ENCODE data around the gene TMEM190. TPM values are rescaled to one million over a fixed set of nuclear protein-coding genes. Genes with fewer than 3 reads are reported as not detected.

The TMEM190 gene
- total and polyA plus RNA-seq, 10 of the 15 experiments (the other 5 are each of a cell fraction or from before 2014, with no cell fraction given), result not detected

DNA sequence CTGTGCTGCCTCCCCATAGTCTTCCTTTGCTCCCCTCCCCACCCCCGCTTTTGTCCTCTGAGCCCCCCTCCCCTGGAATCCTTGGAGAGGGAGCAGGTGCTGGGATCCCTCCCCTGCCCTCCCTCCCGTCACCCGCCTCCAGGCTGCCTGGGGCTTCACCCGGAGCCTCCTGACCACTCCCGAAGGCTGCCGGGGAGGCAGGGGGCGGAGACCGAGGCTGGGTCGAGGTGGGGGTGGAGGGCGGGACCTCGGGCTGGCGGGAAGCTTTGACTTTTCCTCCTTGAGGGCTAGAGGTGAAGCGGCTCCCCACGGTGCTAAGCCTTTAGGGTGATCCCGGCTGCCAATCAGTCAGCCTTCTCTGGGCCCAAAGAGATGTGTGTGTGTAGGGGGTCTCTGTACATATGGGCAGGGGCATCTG lies 35.4 kb upstream of the TMEM190 start:
- no TSS peak for BruUV-seq (replicated peaks)
- TF ChIP-seq, protein P1, sequence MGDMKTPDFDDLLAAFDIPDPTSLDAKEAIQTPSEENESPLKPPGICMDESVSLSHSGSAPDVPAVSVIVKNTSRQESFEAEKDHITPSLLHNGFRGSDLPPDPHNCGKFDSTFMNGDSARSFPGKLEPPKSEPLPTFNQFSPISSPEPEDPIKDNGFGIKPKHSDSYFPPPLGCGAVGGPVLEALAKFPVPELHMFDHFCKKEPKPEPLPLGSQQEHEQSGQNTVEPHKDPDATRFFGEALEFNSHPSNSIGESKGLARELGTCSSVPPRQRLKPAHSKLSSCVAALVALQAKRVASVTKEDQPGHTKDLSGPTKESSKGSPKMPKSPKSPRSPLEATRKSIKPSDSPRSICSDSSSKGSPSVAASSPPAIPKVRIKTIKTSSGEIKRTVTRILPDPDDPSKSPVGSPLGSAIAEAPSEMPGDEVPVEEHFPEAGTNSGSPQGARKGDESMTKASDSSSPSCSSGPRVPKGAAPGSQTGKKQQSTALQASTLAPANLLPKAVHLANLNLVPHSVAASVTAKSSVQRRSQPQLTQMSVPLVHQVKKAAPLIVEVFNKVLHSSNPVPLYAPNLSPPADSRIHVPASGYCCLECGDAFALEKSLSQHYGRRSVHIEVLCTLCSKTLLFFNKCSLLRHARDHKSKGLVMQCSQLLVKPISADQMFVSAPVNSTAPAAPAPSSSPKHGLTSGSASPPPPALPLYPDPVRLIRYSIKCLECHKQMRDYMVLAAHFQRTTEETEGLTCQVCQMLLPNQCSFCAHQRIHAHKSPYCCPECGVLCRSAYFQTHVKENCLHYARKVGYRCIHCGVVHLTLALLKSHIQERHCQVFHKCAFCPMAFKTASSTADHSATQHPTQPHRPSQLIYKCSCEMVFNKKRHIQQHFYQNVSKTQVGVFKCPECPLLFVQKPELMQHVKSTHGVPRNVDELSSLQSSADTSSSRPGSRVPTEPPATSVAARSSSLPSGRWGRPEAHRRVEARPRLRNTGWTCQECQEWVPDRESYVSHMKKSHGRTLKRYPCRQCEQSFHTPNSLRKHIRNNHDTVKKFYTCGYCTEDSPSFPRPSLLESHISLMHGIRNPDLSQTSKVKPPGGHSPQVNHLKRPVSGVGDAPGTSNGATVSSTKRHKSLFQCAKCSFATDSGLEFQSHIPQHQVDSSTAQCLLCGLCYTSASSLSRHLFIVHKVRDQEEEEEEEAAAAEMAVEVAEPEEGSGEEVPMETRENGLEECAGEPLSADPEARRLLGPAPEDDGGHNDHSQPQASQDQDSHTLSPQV (IDR thresholded peaks at IDR 0.05), result no peak
- no peak for TF ChIP-seq IKZF2 (IDR thresholded peaks at IDR 0.05)
- no peak for TF ChIP-seq MEF2B (IDR thresholded peaks at IDR 0.05; ENCODE audit: partially characterized antibody, poor library complexity, severe bottlenecking)
- no peak for TF ChIP-seq TCF7 (IDR thresholded peaks at IDR 0.05; ENCODE audit: borderline replicate concordance)
- TF ChIP-seq, protein P2, sequence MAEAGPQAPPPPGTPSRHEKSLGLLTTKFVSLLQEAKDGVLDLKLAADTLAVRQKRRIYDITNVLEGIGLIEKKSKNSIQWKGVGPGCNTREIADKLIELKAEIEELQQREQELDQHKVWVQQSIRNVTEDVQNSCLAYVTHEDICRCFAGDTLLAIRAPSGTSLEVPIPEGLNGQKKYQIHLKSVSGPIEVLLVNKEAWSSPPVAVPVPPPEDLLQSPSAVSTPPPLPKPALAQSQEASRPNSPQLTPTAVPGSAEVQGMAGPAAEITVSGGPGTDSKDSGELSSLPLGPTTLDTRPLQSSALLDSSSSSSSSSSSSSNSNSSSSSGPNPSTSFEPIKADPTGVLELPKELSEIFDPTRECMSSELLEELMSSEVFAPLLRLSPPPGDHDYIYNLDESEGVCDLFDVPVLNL (IDR thresholded peaks at IDR 0.05; ENCODE audit: low read depth, low read length), result peak; percentile 89
- TF ChIP-seq ZNF217 (IDR thresholded peaks at IDR 0.05), result no peak
- no peak for TF ChIP-seq MXI1 (IDR thresholded peaks at IDR 0.05; ENCODE audit: low read depth, low read length)
- TF ChIP-seq EGR1 (IDR thresholded peaks at IDR 0.05; ENCODE audit: borderline replicate concordance in 1 of 2, low read depth in 2 of 2, low read length in 2 of 2), result peak in 1 of 2 experiments; percentile 76; a peak in 2 of 3 replicates
- no peak for TF ChIP-seq YBX1 (IDR thresholded peaks at IDR 0.05)
- TF ChIP-seq SIN3A (IDR thresholded peaks at IDR 0.05; ENCODE audit: low read depth, low read length), result 0 out of 2 replicates have a peak, but pooled peaks have one; percentile 47
- TF ChIP-seq CHD4 (IDR thresholded peaks at IDR 0.05), result no peak
- TF ChIP-seq ATF7 (IDR thresholded peaks at IDR 0.05; ENCODE audit: low read depth), result no peak
- no peak for TF ChIP-seq WRNIP1 (IDR thresholded peaks at IDR 0.05; ENCODE audit: borderline replicate concordance, low read depth, low read length)
- TF ChIP-seq BACH1 (IDR thresholded peaks at IDR 0.05; ENCODE audit: borderline replicate concordance), result no peak
- TF ChIP-seq, protein P3, sequence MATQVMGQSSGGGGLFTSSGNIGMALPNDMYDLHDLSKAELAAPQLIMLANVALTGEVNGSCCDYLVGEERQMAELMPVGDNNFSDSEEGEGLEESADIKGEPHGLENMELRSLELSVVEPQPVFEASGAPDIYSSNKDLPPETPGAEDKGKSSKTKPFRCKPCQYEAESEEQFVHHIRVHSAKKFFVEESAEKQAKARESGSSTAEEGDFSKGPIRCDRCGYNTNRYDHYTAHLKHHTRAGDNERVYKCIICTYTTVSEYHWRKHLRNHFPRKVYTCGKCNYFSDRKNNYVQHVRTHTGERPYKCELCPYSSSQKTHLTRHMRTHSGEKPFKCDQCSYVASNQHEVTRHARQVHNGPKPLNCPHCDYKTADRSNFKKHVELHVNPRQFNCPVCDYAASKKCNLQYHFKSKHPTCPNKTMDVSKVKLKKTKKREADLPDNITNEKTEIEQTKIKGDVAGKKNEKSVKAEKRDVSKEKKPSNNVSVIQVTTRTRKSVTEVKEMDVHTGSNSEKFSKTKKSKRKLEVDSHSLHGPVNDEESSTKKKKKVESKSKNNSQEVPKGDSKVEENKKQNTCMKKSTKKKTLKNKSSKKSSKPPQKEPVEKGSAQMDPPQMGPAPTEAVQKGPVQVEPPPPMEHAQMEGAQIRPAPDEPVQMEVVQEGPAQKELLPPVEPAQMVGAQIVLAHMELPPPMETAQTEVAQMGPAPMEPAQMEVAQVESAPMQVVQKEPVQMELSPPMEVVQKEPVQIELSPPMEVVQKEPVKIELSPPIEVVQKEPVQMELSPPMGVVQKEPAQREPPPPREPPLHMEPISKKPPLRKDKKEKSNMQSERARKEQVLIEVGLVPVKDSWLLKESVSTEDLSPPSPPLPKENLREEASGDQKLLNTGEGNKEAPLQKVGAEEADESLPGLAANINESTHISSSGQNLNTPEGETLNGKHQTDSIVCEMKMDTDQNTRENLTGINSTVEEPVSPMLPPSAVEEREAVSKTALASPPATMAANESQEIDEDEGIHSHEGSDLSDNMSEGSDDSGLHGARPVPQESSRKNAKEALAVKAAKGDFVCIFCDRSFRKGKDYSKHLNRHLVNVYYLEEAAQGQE (IDR thresholded peaks at IDR 0.05; ENCODE audit: low read depth, low read length), result no peak

More for the DNA sequence above, 35.4 kb upstream of the TMEM190 start:
- H3K9me3 ChIP-seq (replicated peaks; ENCODE audit: control insufficient read depth, insufficient read depth, low read length), result no peaks in the 10 kb centered on the region
- H3K4me2 ChIP-seq (ENCODE audit: control insufficient read depth, insufficient read depth), result peak overlapping the region; percentile 99
- WGBS (ENCODE audit: insufficient coverage, insufficient replicate concordance, low lambda C conversion rate, missing lambda C conversion rate), result 0% methylated on average over 4 of the region's 15 CpGs
- no peaks in the 10 kb centered on the region for H4K20me1 ChIP-seq (ENCODE audit: control insufficient read depth, insufficient read depth)
- H2AFZ ChIP-seq (ENCODE audit: control insufficient read depth, low read depth, low read length), result peak overlapping the region; percentile 10; the same call in 1 of the 2 replicates
- intact Hi-C loops (cut with micrococcal nuclease; ENCODE audit: unreplicated experiment) (no loop called here), in situ Hi-C loops (cut with MboI) (no loop called here)
- FAIRE-seq (no peak), DNase-seq (ENCODE audit: low read depth, low spot score) (no peak), ATAC-seq (peak; percentile 15)
- H3K79me2 ChIP-seq (ENCODE audit: control insufficient read depth, insufficient read depth, low read length), result peaks cover 7% of the 10 kb centered on the region
- ChIA-PET POLR2A (interaction anchor here (0.5 to 1.8 kb wide), 4 partner anchors 42 to 135 kb away, joined by 3 to 5 read pairs (median 4); partner anchors contain the start of genes ISOC2, TMEM238 and ZNF628), CTCF (interaction anchor here (0.6 to 1.0 kb wide), 3 partner anchors 23 to 49 kb away, joined by 3 read pairs; partner anchors contain the start of gene TMEM238), RAD21 (ENCODE audit: unreplicated experiment) (no interaction called here), SMC1A (ENCODE audit: uncharacterized antibody, unreplicated experiment) (no interaction called here)
- H3K27ac ChIP-seq (ENCODE audit: control insufficient read depth, insufficient read depth), result no peak overlapping the region
- H3K9ac ChIP-seq (ENCODE audit: control insufficient read depth, insufficient read depth, low read length), result peak overlapping the region; percentile 93
- peaks cover 10% of the 10 kb centered on the region for H3K4me1 ChIP-seq (ENCODE audit: control insufficient read depth, insufficient read depth, low read length)
- H3K4me3 ChIP-seq, result peak overlapping the region; percentile 85
- no peaks in the 10 kb centered on the region; a peak in 1 of 4 replicates for H3K36me3 ChIP-seq (ENCODE audit: control insufficient read depth in 2 of 2, insufficient read depth in 2 of 2, low read length in 1 of 2)
- no peaks in the 10 kb centered on the region; a peak in 1 of 4 replicates for H3K27me3 ChIP-seq (replicated peaks in 1 of 2; ENCODE audit: control insufficient read depth in 2 of 2, insufficient read depth in 2 of 2, low read length in 1 of 2)

All from GM12878 (cell line).